ENCODE data around the gene TTLL3. TPM values are rescaled to one million over a fixed set of nuclear protein-coding genes. Genes with fewer than 3 reads are reported as not detected.

TTLL3 gene
- total and polyA plus RNA-seq, 2 of the 13 experiments (the other 11 are each of a cell fraction or from before 2014, with no cell fraction given): 9.5 to 51.2 TPM

DNA sequence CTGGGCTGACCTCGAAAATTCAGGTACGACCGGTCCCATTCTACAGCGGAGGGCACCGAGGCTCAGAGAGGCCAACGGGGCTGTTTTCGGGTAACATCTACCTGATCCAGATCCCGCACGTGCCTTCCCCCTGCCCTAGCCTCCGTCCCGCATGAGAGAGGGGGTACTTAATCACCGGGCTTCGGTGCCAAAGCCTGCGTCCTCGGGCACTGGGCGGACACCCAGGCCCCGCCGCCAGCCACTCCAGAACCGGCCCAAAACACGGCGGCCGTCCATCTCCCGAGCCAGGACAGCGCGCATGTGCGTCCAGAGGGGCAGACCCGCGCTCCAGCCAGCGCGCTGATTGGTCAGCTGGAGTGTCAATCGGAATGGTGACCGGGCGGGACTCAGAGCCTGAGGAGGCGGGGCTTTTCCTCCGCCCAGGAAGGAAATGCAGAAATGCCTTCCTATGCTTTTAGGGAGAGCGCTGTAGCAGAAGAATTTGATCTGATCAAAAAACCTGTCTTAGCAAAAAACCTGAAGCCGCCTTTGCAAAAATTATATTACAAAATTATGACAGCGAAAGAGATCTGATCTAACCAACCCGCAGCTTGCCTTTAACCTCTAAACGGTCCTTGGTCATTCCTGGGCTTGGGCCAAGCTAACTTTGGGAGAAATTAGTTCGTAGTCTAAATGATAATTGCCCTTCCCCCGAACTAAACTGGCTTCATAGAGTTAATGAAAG, 33.8 kb downstream of the TTLL3 start, which contains the start of gene RPUSD3 (continued):
- TF ChIP-seq NCOA5 (CRISPR knock-in tag; IDR thresholded peaks at IDR 0.05) (no peak), ZSCAN29 (CRISPR knock-in tag; conservative IDR thresholded peaks at IDR 0.05) (peak; percentile 80; the same call in 1 of the 2 replicates), KAT8 (CRISPR knock-in tag; IDR thresholded peaks at IDR 0.05) (peak; percentile 83), TBP (CRISPR knock-in tag; IDR thresholded peaks at IDR 0.05) (no peak), SAP130 (CRISPR knock-in tag; IDR thresholded peaks at IDR 0.05; ENCODE audit: low read depth) (peak; percentile 68), MEIS1 (CRISPR knock-in tag; IDR thresholded peaks at IDR 0.05; ENCODE audit: borderline replicate concordance) (peak; percentile 79; the same call in 1 of the 2 replicates), MED1 (CRISPR knock-in tag; IDR thresholded peaks at IDR 0.05) (peak; percentile 47; the same call in 1 of the 2 replicates), ETV5 (CRISPR knock-in tag; IDR thresholded peaks at IDR 0.05; ENCODE audit: borderline replicate concordance) (peak; percentile 60), MIER2 (CRISPR knock-in tag; IDR thresholded peaks at IDR 0.05) (no peak), MEIS2 (CRISPR knock-in tag; IDR thresholded peaks at IDR 0.05) (no peak), NCOA2 (CRISPR knock-in tag; IDR thresholded peaks at IDR 0.05) (no peak), TBX2 (CRISPR knock-in tag; IDR thresholded peaks at IDR 0.05; ENCODE audit: borderline replicate concordance) (peak; percentile 70), THAP11 (CRISPR knock-in tag; IDR thresholded peaks at IDR 0.05) (peak; percentile 58), HDAC1 (CRISPR knock-in tag; IDR thresholded peaks at IDR 0.05) (peak; percentile 62), HNRNPH1 (optimal IDR thresholded peaks at IDR 0.05; ENCODE audit: low read depth, low read length) (no peak), ZNF335 (CRISPR knock-in tag; IDR thresholded peaks at IDR 0.05) (peak; percentile 50; the same call in 1 of the 2 replicates), ZNF251 (CRISPR knock-in tag; IDR thresholded peaks at IDR 0.05) (no peak), RBFOX2 (IDR thresholded peaks at IDR 0.05; ENCODE audit: low read depth, low read length) (peak; percentile 89), KLF15 (CRISPR knock-in tag; IDR thresholded peaks at IDR 0.05; ENCODE audit: borderline replicate concordance) (no peak), RCOR2 (CRISPR knock-in tag; IDR thresholded peaks at IDR 0.05) (no peak), ZNF782 (CRISPR knock-in tag; IDR thresholded peaks at IDR 0.05; ENCODE audit: borderline replicate concordance) (peak; percentile 70; the same call in 1 of the 2 replicates), ZNF256 (CRISPR knock-in tag; conservative IDR thresholded peaks at IDR 0.05) (no peak), TCF7L2 (IDR thresholded peaks at IDR 0.05; ENCODE audit: low read depth, low read length) (no peak)
- TF ChIP-seq, protein P1, sequence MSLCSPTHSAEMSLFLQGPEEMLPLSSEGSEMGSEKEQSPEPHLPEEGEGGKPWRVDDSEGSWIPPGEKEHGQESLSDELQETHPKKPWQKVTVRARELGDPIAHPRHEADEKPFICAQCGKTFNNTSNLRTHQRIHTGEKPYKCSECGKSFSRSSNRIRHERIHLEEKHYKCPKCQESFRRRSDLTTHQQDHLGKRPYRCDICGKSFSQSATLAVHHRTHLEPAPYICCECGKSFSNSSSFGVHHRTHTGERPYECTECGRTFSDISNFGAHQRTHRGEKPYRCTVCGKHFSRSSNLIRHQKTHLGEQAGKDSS (CRISPR knock-in tag; IDR thresholded peaks at IDR 0.05; ENCODE audit: borderline replicate concordance, low read depth): 0 out of 2 replicates have a peak, but pooled peaks have one; percentile 24
- TF ChIP-seq, protein P2, sequence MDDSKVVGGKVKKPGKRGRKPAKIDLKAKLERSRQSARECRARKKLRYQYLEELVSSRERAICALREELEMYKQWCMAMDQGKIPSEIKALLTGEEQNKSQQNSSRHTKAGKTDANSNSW (CRISPR knock-in tag; IDR thresholded peaks at IDR 0.05; ENCODE audit: borderline replicate concordance): no peak
- TF ChIP-seq, protein P3, sequence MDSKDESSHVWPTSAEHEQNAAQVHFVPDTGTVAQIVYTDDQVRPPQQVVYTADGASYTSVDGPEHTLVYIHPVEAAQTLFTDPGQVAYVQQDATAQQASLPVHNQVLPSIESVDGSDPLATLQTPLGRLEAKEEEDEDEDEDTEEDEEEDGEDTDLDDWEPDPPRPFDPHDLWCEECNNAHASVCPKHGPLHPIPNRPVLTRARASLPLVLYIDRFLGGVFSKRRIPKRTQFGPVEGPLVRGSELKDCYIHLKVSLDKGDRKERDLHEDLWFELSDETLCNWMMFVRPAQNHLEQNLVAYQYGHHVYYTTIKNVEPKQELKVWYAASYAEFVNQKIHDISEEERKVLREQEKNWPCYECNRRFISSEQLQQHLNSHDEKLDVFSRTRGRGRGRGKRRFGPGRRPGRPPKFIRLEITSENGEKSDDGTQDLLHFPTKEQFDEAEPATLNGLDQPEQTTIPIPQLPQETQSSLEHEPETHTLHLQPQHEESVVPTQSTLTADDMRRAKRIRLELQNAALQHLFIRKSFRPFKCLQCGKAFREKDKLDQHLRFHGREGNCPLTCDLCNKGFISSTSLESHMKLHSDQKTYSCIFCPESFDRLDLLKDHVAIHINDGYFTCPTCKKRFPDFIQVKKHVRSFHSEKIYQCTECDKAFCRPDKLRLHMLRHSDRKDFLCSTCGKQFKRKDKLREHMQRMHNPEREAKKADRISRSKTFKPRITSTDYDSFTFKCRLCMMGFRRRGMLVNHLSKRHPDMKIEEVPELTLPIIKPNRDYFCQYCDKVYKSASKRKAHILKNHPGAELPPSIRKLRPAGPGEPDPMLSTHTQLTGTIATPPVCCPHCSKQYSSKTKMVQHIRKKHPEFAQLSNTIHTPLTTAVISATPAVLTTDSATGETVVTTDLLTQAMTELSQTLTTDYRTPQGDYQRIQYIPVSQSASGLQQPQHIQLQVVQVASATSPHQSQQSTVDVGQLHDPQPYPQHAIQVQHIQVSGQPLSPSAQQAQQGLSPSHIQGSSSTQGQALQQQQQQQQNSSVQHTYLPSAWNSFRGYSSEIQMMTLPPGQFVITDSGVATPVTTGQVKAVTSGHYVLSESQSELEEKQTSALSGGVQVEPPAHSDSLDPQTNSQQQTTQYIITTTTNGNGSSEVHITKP (CRISPR knock-in tag; IDR thresholded peaks at IDR 0.05; ENCODE audit: low read depth): no peak

Measured in HepG2 (cell line).